Esophagus muscularis mucosa (tissue), 3 donors: ENCODE results near the gene CHRNA7.
"Not testable (repeated sequence)": the region's sequence is repeated elsewhere in the genome, so short reads cannot be mapped to it uniquely, and the experiment has no call there.

Source experiments
- POLR2A ChIP-seq: fragments of 450-650 bp; IDR thresholded peaks from one replicate; pipeline ENCODE4 v1.6.1; 2017; ENCODE audit warnings: antibody characterized with exemption, moderate library complexity, mild to moderate bottlenecking, low read depth
- TF ChIP-seq, protein P1 (sequence below), 3 experiments: fragments of 200-600 bp in 2 of 3; fragments of 450-650 bp in 1 of 3; sonication (generic) in 2 of 3; IDR thresholded peaks; one replicate each; pipeline ENCODE4 v1.5.1; 2017 to 2019; ENCODE audit warnings: antibody characterized with exemption in 3 of 3, mild to moderate bottlenecking in 2 of 3, moderate library complexity in 1 of 3

- TF ChIP-seq, protein P1, sequence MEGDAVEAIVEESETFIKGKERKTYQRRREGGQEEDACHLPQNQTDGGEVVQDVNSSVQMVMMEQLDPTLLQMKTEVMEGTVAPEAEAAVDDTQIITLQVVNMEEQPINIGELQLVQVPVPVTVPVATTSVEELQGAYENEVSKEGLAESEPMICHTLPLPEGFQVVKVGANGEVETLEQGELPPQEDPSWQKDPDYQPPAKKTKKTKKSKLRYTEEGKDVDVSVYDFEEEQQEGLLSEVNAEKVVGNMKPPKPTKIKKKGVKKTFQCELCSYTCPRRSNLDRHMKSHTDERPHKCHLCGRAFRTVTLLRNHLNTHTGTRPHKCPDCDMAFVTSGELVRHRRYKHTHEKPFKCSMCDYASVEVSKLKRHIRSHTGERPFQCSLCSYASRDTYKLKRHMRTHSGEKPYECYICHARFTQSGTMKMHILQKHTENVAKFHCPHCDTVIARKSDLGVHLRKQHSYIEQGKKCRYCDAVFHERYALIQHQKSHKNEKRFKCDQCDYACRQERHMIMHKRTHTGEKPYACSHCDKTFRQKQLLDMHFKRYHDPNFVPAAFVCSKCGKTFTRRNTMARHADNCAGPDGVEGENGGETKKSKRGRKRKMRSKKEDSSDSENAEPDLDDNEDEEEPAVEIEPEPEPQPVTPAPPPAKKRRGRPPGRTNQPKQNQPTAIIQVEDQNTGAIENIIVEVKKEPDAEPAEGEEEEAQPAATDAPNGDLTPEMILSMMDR (IDR thresholded peaks at IDR 0.05), result not testable (repeated sequence)
- not testable (repeated sequence) for TF ChIP-seq POLR2A
Observed at GRCh38 chr15:32153868-32154623, 123.7 kb downstream of the CHRNA7 start.
